ENCODE results near the gene SLC17A9. TPM values are rescaled to one million over a fixed set of nuclear protein-coding genes. Genes with fewer than 3 reads are reported as not detected.

SLC17A9 gene
- total RNA-seq, 4 donors from 2014 or later = 0.10 to 2.1 (median 0.66) TPM

- H3K9me3 ChIP-seq = no peaks in the 10 kb centered on the region
- peaks cover 32% of the 10 kb centered on the region for H3K27me3 ChIP-seq
- no peaks in the 10 kb centered on the region for H3K36me3 ChIP-seq
- 63% methylated on average over 16 of the region's 16 CpGs for WGBS
- no peak overlapping the region for H3K4me3 ChIP-seq
- no peak for DNase-seq (ENCODE audit: low spot score in 2 of 2)
- no peak overlapping the region for H3K27ac ChIP-seq
- no peak for TF ChIP-seq EP300 (IDR thresholded peaks at IDR 0.05)
- TF ChIP-seq POLR2AphosphoS5 (IDR thresholded peaks at IDR 0.05) = no peak
- no peak for TF ChIP-seq CTCF (IDR thresholded peaks at IDR 0.05)
- TF ChIP-seq POLR2A (IDR thresholded peaks at IDR 0.05) = no peak
- H3K4me1 ChIP-seq = peaks cover 20% of the 10 kb centered on the region
These were observed 16.8 kb downstream of the SLC17A9 start for GRCh38 chr20:62969179-62969760.

DNA sequence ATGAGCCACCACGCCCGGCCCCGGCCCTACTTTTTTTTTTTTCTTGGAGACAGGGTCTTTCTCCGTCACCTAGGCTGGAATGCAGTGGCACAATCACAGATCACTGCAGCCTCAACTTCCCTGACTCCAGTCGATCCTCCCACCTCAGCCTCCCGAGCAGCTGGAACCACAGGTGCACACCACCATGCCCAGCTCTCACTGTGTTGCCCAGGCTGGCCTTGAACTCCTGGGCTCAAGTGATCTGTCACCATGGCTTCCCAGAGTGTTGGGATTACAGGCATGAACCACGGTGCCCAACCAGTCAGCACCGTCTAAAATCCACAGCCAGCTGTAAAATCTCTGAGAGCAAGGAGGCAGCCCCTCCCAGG is 17.4 kb downstream of the SLC17A9 start:
- peaks cover 15% of the 10 kb centered on the region for H3K4me1 ChIP-seq
- TF ChIP-seq EP300 (IDR thresholded peaks at IDR 0.05) = no peak
- TF ChIP-seq CTCF (IDR thresholded peaks at IDR 0.05) = no peak
- TF ChIP-seq POLR2AphosphoS5 (IDR thresholded peaks at IDR 0.05) = no peak
- no peak for TF ChIP-seq POLR2A (IDR thresholded peaks at IDR 0.05)
- peaks cover 39% of the 10 kb centered on the region for H3K27me3 ChIP-seq
- H3K27ac ChIP-seq = no peak overlapping the region
- DNase-seq (ENCODE audit: low spot score in 2 of 2) = no peak
- H3K4me3 ChIP-seq = no peak overlapping the region
- WGBS = 83% methylated on average over 8 of the region's 8 CpGs
- H3K36me3 ChIP-seq = no peaks in the 10 kb centered on the region
- no peaks in the 10 kb centered on the region for H3K9me3 ChIP-seq

DNA sequence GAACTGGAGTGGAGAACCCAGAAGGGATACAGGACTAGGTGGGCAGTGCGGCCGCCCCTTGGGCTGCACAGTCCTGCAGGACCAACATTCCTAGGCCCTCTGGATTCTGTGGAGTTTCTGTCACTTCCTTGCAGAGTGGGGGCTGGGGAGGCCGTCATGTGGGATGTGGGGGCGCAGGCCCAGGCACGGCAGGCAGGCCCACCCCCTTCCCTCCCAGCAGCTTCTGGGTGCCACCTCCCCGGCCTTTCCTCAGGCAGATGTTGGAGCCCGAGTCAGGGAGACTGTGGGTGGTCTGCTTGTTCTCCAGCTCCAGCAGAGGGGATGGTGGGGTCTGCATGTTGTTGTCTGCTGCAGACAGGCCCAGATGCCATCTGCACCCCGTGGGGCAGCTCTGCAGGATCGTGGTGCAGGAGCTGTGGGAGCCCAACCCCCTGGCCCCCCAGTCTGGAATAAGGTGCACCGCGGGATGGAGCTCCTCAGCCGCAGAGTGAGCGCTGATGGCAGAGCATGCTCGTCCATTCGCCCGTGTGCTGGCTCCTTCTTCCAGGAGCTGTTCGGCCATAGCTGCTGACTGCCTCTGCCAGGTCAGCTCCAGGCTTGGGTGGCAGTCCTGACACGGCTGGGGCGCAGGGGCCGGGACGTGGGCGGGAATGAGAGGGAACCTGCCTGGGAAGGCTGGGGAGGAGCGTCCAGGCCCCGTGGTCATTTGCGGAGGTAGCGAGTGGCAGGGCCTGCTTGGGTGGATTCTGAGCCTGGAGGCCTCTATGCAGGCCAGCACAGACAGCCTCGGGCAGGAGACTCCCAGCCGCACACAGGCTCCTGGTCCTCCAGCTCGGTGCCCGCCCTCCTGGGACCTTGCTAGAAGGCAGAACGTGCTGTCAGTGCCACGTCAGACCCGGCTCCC is 18.1 kb downstream of the SLC17A9 start:
- DNase-seq (ENCODE audit: low spot score in 2 of 2) = no peak
- Histone ChIP-seq H3K27ac (no peak overlapping the region), H3K27me3 (peaks cover 45% of the 10 kb centered on the region), H3K9me3 (no peaks in the 10 kb centered on the region), H3K4me3 (no peak overlapping the region), H3K4me1 (peaks cover 10% of the 10 kb centered on the region), H3K36me3 (no peaks in the 10 kb centered on the region)
- TF ChIP-seq POLR2AphosphoS5 (IDR thresholded peaks at IDR 0.05) (no peak), POLR2A (IDR thresholded peaks at IDR 0.05) (no peak), EP300 (IDR thresholded peaks at IDR 0.05) (no peak), CTCF (IDR thresholded peaks at IDR 0.05) (no peak)
- 42% methylated on average over 5 of the region's 33 CpGs for WGBS

GRCh38 chr20:62971211-62971949 is 18.9 kb downstream of the SLC17A9 start:
- H3K27me3 ChIP-seq = peaks cover 54% of the 10 kb centered on the region
- H3K9me3 ChIP-seq = no peaks in the 10 kb centered on the region
- TF ChIP-seq CTCF (IDR thresholded peaks at IDR 0.05) (no peak), EP300 (IDR thresholded peaks at IDR 0.05) (no peak), POLR2AphosphoS5 (IDR thresholded peaks at IDR 0.05) (no peak), POLR2A (IDR thresholded peaks at IDR 0.05) (no peak)
- 72% methylated on average over 6 of the region's 10 CpGs for WGBS
- DNase-seq (ENCODE audit: low spot score in 2 of 2) = no peak
- H3K4me3 ChIP-seq = no peak overlapping the region
- no peak overlapping the region for H3K27ac ChIP-seq
- H3K36me3 ChIP-seq = no peaks in the 10 kb centered on the region
- H3K4me1 ChIP-seq = peaks cover 10% of the 10 kb centered on the region
